Tibial nerve (tissue), 4 donors: Measurements from ENCODE around the gene SRY. TPM values are rescaled to one million over a fixed set of nuclear protein-coding genes. Genes with fewer than 3 reads are reported as not detected.

Experiments used
- small RNA-seq: library from RNA; depleted of rRNA; stranded (forward); fragments of <200 nt; gene quantifications from one replicate; pipeline ENCODE3, GENCODE V24; 2016
- total RNA-seq, 4 donors: library from RNA; depleted of rRNA; stranded (reverse); fragments of >200 nt; gene quantifications; one replicate each; pipeline ENCODE4 v1.1.0, GENCODE V29; 2016

Gene SRY
- total RNA-seq, 4 donors from 2014 or later = not detected

Small RNAs within 50 kb of the gene (small RNA-seq; reads per million reads assigned to genes)
- gene RNU6-1334P = not detected
- gene TOMM22P2 = not detected

Other genes starting within 250 kb of the SRY start
- 100 to 1,000 TPM in 2 of 4 donors, under 1 TPM in 1, not detected in 1; 0.90 to 247 (median 214) TPM for gene RPS4Y1, start 53.9 kb upstream of the SRY start, total RNA-seq
- 10 to 100 TPM in 2 of 4 donors, under 1 TPM in 1, not detected in 1; 0.30 to 19.2 (median 18.0) TPM for gene ZFY, start 147.7 kb upstream of the SRY start, total RNA-seq